ENCODE data around the gene TMEM156.

DNA sequence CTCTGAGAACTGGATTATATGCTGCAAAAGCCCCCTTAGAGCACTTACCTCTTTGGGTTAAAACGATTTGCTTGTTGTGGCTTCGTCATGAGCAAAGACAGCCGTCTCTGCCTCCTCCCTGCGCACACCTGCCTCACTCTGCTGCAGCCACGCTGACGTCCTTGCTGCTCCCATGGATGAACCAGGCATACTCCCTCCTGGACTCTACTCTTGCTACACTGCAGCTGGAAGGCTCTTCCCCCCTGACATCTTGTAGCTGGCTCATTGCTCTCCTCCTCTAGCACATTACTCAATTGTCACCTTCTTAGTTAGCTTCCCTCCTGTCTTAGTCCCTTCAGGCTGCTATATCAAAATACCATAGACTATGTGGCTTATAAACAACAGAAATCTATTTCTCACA, 105.3 kb downstream of the TMEM156 start:
- TF ChIP-seq, protein P1, sequence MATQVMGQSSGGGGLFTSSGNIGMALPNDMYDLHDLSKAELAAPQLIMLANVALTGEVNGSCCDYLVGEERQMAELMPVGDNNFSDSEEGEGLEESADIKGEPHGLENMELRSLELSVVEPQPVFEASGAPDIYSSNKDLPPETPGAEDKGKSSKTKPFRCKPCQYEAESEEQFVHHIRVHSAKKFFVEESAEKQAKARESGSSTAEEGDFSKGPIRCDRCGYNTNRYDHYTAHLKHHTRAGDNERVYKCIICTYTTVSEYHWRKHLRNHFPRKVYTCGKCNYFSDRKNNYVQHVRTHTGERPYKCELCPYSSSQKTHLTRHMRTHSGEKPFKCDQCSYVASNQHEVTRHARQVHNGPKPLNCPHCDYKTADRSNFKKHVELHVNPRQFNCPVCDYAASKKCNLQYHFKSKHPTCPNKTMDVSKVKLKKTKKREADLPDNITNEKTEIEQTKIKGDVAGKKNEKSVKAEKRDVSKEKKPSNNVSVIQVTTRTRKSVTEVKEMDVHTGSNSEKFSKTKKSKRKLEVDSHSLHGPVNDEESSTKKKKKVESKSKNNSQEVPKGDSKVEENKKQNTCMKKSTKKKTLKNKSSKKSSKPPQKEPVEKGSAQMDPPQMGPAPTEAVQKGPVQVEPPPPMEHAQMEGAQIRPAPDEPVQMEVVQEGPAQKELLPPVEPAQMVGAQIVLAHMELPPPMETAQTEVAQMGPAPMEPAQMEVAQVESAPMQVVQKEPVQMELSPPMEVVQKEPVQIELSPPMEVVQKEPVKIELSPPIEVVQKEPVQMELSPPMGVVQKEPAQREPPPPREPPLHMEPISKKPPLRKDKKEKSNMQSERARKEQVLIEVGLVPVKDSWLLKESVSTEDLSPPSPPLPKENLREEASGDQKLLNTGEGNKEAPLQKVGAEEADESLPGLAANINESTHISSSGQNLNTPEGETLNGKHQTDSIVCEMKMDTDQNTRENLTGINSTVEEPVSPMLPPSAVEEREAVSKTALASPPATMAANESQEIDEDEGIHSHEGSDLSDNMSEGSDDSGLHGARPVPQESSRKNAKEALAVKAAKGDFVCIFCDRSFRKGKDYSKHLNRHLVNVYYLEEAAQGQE (IDR thresholded peaks at IDR 0.05; ENCODE audit: low read depth): no peak
- TF ChIP-seq, protein P2, sequence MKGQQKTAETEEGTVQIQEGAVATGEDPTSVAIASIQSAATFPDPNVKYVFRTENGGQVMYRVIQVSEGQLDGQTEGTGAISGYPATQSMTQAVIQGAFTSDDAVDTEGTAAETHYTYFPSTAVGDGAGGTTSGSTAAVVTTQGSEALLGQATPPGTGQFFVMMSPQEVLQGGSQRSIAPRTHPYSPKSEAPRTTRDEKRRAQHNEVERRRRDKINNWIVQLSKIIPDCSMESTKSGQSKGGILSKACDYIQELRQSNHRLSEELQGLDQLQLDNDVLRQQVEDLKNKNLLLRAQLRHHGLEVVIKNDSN (IDR thresholded peaks at IDR 0.05): no peak
- TF ChIP-seq CEBPB (IDR thresholded peaks at IDR 0.05) (no peak), RAD21 (IDR thresholded peaks at IDR 0.05; ENCODE audit: low read depth) (no peak), CREB1 (IDR thresholded peaks at IDR 0.05; ENCODE audit: low read depth) (no peak), EP300 (IDR thresholded peaks at IDR 0.05; ENCODE audit: borderline replicate concordance) (no peak)
- TF ChIP-seq, protein P3, sequence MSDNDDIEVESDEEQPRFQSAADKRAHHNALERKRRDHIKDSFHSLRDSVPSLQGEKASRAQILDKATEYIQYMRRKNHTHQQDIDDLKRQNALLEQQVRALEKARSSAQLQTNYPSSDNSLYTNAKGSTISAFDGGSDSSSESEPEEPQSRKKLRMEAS (IDR thresholded peaks at IDR 0.05): no peak
